GM21717 (cell line): ENCODE results near the gene RPS3.
"Not testable (repeated sequence)": the region's sequence is repeated elsewhere in the genome, so short reads cannot be mapped to it uniquely, and the experiment has no call there.

ENCODE experiments used
- ATAC-seq: cut with Tn5 transposase; IDR thresholded peaks from one replicate; pipeline ENCODE4 v1.9.1; 2021; ENCODE audit warnings: mild to moderate bottlenecking, moderate library complexity; ENCODE audit not compliant: unreplicated experiment

RPS3 gene

GRCh38 chr11:75409971-75410370 is 10.7 kb downstream of the RPS3 start:
- ATAC-seq, result not testable (repeated sequence)

GRCh38 chr11:75413146-75413545 is 13.8 kb downstream of the RPS3 start:
- ATAC-seq, result not testable (repeated sequence)

GRCh38 chr11:75413864-75414263 is 14.5 kb downstream of the RPS3 start:
- ATAC-seq, result no peak

GRCh38 chr11:75420224-75421034 is 21.1 kb downstream of the RPS3 start:
- ATAC-seq, result no peak

- no peak for ATAC-seq
These were observed 21.8 kb downstream of the RPS3 start for GRCh38 chr11:75421035-75421602.

GRCh38 chr11:75421902-75422247 is 22.6 kb downstream of the RPS3 start:
- no peak for ATAC-seq

- ATAC-seq, result no peak
These were observed 23.2 kb downstream of the RPS3 start for GRCh38 chr11:75422248-75423231.

GRCh38 chr11:75423721-75424120 is 24.4 kb downstream of the RPS3 start:
- ATAC-seq, result no peak

GRCh38 chr11:75424396-75424795 is 25.1 kb downstream of the RPS3 start:
- ATAC-seq, result no peak

GRCh38 chr11:75425422-75425821 is 26.1 kb downstream of the RPS3 start:
- no peak for ATAC-seq

GRCh38 chr11:75426720-75427086 is 27.4 kb downstream of the RPS3 start:
- ATAC-seq, result no peak

GRCh38 chr11:75427181-75427580 is 27.9 kb downstream of the RPS3 start:
- no peak for ATAC-seq

- no peak for ATAC-seq
These were observed 29.0 kb downstream of the RPS3 start for GRCh38 chr11:75428281-75428724.

GRCh38 chr11:75428989-75429640 is 29.8 kb downstream of the RPS3 start:
- ATAC-seq, result no peak

- no peak for ATAC-seq
These were observed 30.3 kb downstream of the RPS3 start for GRCh38 chr11:75429641-75429901.

- no peak for ATAC-seq
These were observed 30.8 kb downstream of the RPS3 start for GRCh38 chr11:75429902-75430713.

- no peak for ATAC-seq
These were observed 31.6 kb downstream of the RPS3 start for GRCh38 chr11:75430714-75431532.

GRCh38 chr11:75431533-75432525 is 32.5 kb downstream of the RPS3 start:
- no peak for ATAC-seq
